OCI-LY1 (cell line): ENCODE results near the gene PHACTR2.

ENCODE experiments used
- H2AFZ ChIP-seq: fragments of 200-600 bp; sonication (generic), shearing (Covaris generic); 2 replicates; pipeline ENCODE4 v1.6.0; 2014; ENCODE audit warnings: antibody characterized with exemption, mild to moderate bottlenecking, low read length
- H3F3A ChIP-seq: fragments of 200-600 bp; sonication (generic), shearing (Covaris generic); 2 replicates; pipeline ENCODE4 v1.6.0; 2014; ENCODE audit warnings: mild to moderate bottlenecking, antibody characterized with exemption, low read length, moderate library complexity; ENCODE audit not compliant: insufficient read depth
- H3K27ac ChIP-seq: fragments of 200-600 bp; sonication (generic); 2 replicates; pipeline ENCODE4 v1.5.1; 2014; ENCODE audit warnings: low read length, mixed run types, mild to moderate bottlenecking, low read depth; ENCODE audit not compliant: poor library complexity, severe bottlenecking
- H3K27me3 ChIP-seq: fragments of 200-600 bp; sonication (generic); 2 replicates; pipeline ENCODE4 v1.6.0; 2014; ENCODE audit warnings: antibody characterized with exemption, mild to moderate bottlenecking, low read length, moderate library complexity; ENCODE audit not compliant: insufficient read depth
- H3K36me3 ChIP-seq: fragments of 200-600 bp; sonication (generic); 2 replicates; pipeline ENCODE4 v1.6.1; 2014; ENCODE audit warnings: mild to moderate bottlenecking, antibody characterized with exemption, low read length, moderate library complexity, mixed read lengths; ENCODE audit not compliant: insufficient read depth
- H3K4me1 ChIP-seq: fragments of 200-600 bp; sonication (generic); 2 replicates; pipeline ENCODE4 v1.5.1; 2014; ENCODE audit warnings: mild to moderate bottlenecking, low read length, moderate library complexity; ENCODE audit not compliant: insufficient read depth, severe bottlenecking
- H3K4me2 ChIP-seq: fragments of 200-600 bp; sonication (generic), shearing (Covaris generic); 2 replicates; pipeline ENCODE4 v1.6.1; 2014; ENCODE audit warnings: low read length
- H3K4me3 ChIP-seq: fragments of 200-600 bp; sonication (generic); 2 replicates; pipeline ENCODE4 v1.5.1; 2014; ENCODE audit warnings: low read length, low read depth, mild to moderate bottlenecking, mixed read lengths; ENCODE audit not compliant: poor library complexity, severe bottlenecking
- H3K79me2 ChIP-seq: fragments of 200-600 bp; shearing (Covaris generic); 2 replicates; pipeline ENCODE4 v1.6.1; 2016; ENCODE audit warnings: mixed run types, low read length, mixed read lengths; ENCODE audit not compliant: insufficient read depth
- H3K9ac ChIP-seq: fragments of 200-600 bp; sonication (generic), shearing (Covaris generic); 2 replicates; pipeline ENCODE4 v1.6.1; 2014; ENCODE audit warnings: mild to moderate bottlenecking, low read length, mixed read lengths
- H3K9me2 ChIP-seq: fragments of 200-600 bp; sonication (generic), shearing (Covaris generic); 2 replicates; pipeline ENCODE4 v1.6.1; 2014; ENCODE audit warnings: low read depth, mild to moderate bottlenecking, low read length, mixed read lengths
- H3K9me3 ChIP-seq: fragments of 200-600 bp; shearing (Covaris generic); 2 replicates; pipeline ENCODE4 v1.6.1; 2014; ENCODE audit warnings: low read length, mixed read lengths
- H4K20me1 ChIP-seq: fragments of 200-600 bp; sonication (generic), shearing (Covaris generic); 2 replicates; pipeline ENCODE4 v1.6.0; 2016; ENCODE audit warnings: mild to moderate bottlenecking, low read length; ENCODE audit not compliant: insufficient read depth
- EZH2 ChIP-seq: fragments of 200-600 bp; sonication (generic), shearing (Covaris generic); IDR thresholded peaks from 2 replicates; pipeline ENCODE4 v1.8.0; 2017; ENCODE audit warnings: borderline replicate concordance, mixed run types, mild to moderate bottlenecking, antibody characterized with exemption, low read length, moderate library complexity, mixed read lengths
- TF ChIP-seq, protein P1 (sequence below): fragments of 200-600 bp; sonication (generic), shearing (Covaris generic); IDR thresholded peaks from 2 replicates; pipeline ENCODE4 v1.5.1; 2017; ENCODE audit warnings: mild to moderate bottlenecking, antibody characterized with exemption, low read length, moderate library complexity, mixed read lengths

PHACTR2 gene

DNA sequence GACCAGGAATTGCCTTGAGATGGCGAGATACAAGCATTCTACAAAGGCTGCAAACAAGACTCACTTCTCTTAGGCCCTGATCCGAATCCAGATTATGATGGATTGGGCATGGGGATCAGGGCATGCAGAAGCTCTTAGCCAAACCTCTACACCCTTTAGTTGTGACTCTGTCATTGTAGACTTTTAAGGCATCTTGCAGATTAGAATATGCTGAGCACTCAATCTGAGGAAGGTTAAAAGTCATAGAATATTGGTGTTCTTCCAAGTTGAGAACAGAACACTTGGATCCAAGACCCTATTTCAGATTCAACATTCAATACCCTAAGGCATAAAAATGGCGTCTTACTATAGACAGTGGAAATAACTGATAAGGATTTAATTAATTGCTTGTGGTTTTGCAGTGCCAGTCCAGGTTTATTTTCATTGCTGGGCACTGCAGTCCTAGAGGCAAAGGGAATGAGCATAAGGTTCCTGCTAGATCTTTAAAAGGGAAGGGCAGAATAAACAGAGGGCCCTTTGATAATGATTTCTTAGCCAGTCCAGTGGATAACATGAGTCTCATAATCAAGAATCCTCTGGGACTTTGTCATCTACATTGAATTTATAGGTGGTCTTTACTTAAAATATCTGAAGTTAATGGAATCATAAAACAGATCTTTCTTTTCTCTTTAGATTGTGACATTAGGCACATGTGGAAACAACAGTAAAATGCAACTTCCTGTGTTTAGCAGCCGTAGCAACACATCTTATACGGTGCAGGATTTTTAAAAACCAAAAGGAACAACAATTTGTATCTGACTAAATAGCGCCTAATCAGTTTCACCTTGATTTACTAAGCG lies 17.6 kb downstream of the PHACTR2 start:
- no peaks in the 10 kb centered on the region for H3K9me2 ChIP-seq
- H3K9me3 ChIP-seq: no peaks in the 10 kb centered on the region
- H4K20me1 ChIP-seq: no peaks in the 10 kb centered on the region
- H3K27me3 ChIP-seq: no peaks in the 10 kb centered on the region
- no peaks in the 10 kb centered on the region for H3K79me2 ChIP-seq
- no peaks in the 10 kb centered on the region for H3K4me1 ChIP-seq
- H3F3A ChIP-seq: no peaks in the 10 kb centered on the region
- H3K4me2 ChIP-seq: no peak overlapping the region
- H3K36me3 ChIP-seq: no peaks in the 10 kb centered on the region
- no peak for TF ChIP-seq EZH2
- TF ChIP-seq, protein P1, sequence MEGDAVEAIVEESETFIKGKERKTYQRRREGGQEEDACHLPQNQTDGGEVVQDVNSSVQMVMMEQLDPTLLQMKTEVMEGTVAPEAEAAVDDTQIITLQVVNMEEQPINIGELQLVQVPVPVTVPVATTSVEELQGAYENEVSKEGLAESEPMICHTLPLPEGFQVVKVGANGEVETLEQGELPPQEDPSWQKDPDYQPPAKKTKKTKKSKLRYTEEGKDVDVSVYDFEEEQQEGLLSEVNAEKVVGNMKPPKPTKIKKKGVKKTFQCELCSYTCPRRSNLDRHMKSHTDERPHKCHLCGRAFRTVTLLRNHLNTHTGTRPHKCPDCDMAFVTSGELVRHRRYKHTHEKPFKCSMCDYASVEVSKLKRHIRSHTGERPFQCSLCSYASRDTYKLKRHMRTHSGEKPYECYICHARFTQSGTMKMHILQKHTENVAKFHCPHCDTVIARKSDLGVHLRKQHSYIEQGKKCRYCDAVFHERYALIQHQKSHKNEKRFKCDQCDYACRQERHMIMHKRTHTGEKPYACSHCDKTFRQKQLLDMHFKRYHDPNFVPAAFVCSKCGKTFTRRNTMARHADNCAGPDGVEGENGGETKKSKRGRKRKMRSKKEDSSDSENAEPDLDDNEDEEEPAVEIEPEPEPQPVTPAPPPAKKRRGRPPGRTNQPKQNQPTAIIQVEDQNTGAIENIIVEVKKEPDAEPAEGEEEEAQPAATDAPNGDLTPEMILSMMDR: no peak
- H3K27ac ChIP-seq: no peak overlapping the region
- H3K9ac ChIP-seq: no peak overlapping the region
- no peak overlapping the region for H3K4me3 ChIP-seq
- no peak overlapping the region for H2AFZ ChIP-seq

GRCh38 chr6:143695969-143696663 lies 18.4 kb downstream of the PHACTR2 start:
- Histone ChIP-seq H3K4me1 (no peaks in the 10 kb centered on the region), H4K20me1 (no peaks in the 10 kb centered on the region), H2AFZ (no peak overlapping the region), H3F3A (no peaks in the 10 kb centered on the region), H3K4me2 (no peak overlapping the region), H3K27me3 (no peaks in the 10 kb centered on the region), H3K36me3 (no peaks in the 10 kb centered on the region), H3K9me3 (no peaks in the 10 kb centered on the region), H3K27ac (no peak overlapping the region), H3K9ac (no peak overlapping the region), H3K9me2 (no peaks in the 10 kb centered on the region), H3K4me3 (no peak overlapping the region), H3K79me2 (no peaks in the 10 kb centered on the region)
- no peak for TF ChIP-seq EZH2
- TF ChIP-seq, protein P1: no peak

DNA sequence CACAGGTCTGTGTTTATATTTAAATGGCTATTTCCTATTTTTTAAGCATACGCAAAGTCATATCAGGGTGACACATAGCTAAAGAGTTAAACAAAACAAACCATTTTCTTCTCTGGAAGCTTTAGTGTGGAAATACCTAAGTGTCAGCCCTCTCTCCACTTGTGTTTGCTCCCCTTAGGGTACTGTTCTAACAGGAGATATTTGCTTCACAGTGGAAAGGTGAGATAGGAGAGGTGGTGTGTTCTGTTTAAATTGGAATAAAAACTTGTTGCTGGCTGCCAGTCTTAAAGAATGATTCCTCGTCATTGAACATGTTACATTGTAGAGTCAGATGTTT lies 18.9 kb downstream of the PHACTR2 start:
- H3K79me2 ChIP-seq: no peaks in the 10 kb centered on the region
- TF ChIP-seq EZH2: no peak
- TF ChIP-seq, protein P1: no peak
- H3K9ac ChIP-seq: no peak overlapping the region
- no peaks in the 10 kb centered on the region for H3F3A ChIP-seq
- no peaks in the 10 kb centered on the region for H3K27me3 ChIP-seq
- no peak overlapping the region for H2AFZ ChIP-seq
- H3K9me2 ChIP-seq: no peaks in the 10 kb centered on the region
- no peaks in the 10 kb centered on the region for H3K9me3 ChIP-seq
- no peaks in the 10 kb centered on the region for H4K20me1 ChIP-seq
- no peak overlapping the region for H3K4me2 ChIP-seq
- no peak overlapping the region for H3K27ac ChIP-seq
- no peaks in the 10 kb centered on the region for H3K4me1 ChIP-seq
- H3K36me3 ChIP-seq: no peaks in the 10 kb centered on the region
- no peak overlapping the region for H3K4me3 ChIP-seq
